Panc1 (cell line): ENCODE measurements around the gene SUCLG2. TPM values are rescaled to one million over a fixed set of nuclear protein-coding genes. Genes with fewer than 3 reads are reported as not detected.

Source experiments
- ATAC-seq: fragments of 200-7000 bp; cut with Tn5 transposase; 2 replicates; pipeline ENCODE4 v1.9.1; 2020; ENCODE audit warnings: mild to moderate bottlenecking, moderate library complexity
- BruUV-seq: library from RNA; stranded (reverse); fragments of 400-500 nt; replicated peaks from 2 replicates; lab custom pipeline; 2021; lab: Mats Ljungman, UMichigan
- CTCF ChIA-PET: fragments of 300-600 bp; sonication (Branson Sonifier 250); formaldehyde crosslinking; loops from one replicate; lab custom pipeline; 2022; ENCODE audit warnings: antibody characterized with exemption; lab: Charles Lee
- POLR2A ChIA-PET: fragments of 300-600 bp; sonication (Branson Sonifier 250); formaldehyde crosslinking; loops from one replicate; lab custom pipeline; 2022; ENCODE audit warnings: antibody characterized with exemption; lab: Charles Lee
- DNase-seq: peaks from one replicate; pipeline ENCODE4 v3.0.0-alpha.2; 2010; ENCODE audit warnings: low read depth, low spot score
- H3K27ac ChIP-seq: 2 replicates; pipeline ENCODE4 v1.5.1; 2011; ENCODE audit warnings: mild to moderate bottlenecking, low read length, inconsistent platforms
- H3K27me3 ChIP-seq: fragments of 200-500 bp; sonication (Bioruptor generic); 2 replicates; pipeline ENCODE4 v1.6.0; 2014; ENCODE audit warnings: low read length, inconsistent platforms; ENCODE audit not compliant: control insufficient read depth, insufficient read depth
- H3K36me3 ChIP-seq: fragments of 200-500 bp; sonication (Bioruptor generic); 2 replicates; pipeline ENCODE4 v1.5.1; 2014; ENCODE audit warnings: inconsistent platforms, mild to moderate bottlenecking, low read length, moderate library complexity; ENCODE audit not compliant: control insufficient read depth, insufficient read depth
- H3K4me1 ChIP-seq: 2 replicates; pipeline ENCODE4 v1.5.1; 2011; ENCODE audit warnings: inconsistent platforms, mild to moderate bottlenecking, low read length, moderate library complexity; ENCODE audit not compliant: control insufficient read depth, insufficient read depth
- H3K4me3 ChIP-seq, 2 experiments: 2 replicates each; pipeline ENCODE4 v1.5.1; 2011 to 2012; ENCODE audit warnings: low read depth in 2 of 2, low read length in 2 of 2, mild to moderate bottlenecking in 2 of 2, inconsistent platforms in 1 of 2, moderate library complexity in 1 of 2
- H3K9me3 ChIP-seq: fragments of 200-500 bp; sonication (Bioruptor generic); 2 replicates; pipeline ENCODE4 v1.5.1; 2014; ENCODE audit warnings: low read depth, mild to moderate bottlenecking, inconsistent platforms, low read length, moderate library complexity; ENCODE audit not compliant: control insufficient read depth, insufficient read depth
- CTCF ChIP-seq: fragments of 450-650 bp; IDR thresholded peaks from 2 replicates; pipeline ENCODE4 v1.5.1; 2017; ENCODE audit warnings: mild to moderate bottlenecking
- POLR2AphosphoS5 ChIP-seq: IDR thresholded peaks from 2 replicates; pipeline ENCODE4 v1.6.1; 2012; ENCODE audit warnings: mild to moderate bottlenecking, low read depth, low read length, moderate library complexity
- SIN3A ChIP-seq: IDR thresholded peaks from 2 replicates; pipeline ENCODE4 v1.6.1; 2012; ENCODE audit warnings: low read depth, mild to moderate bottlenecking, low read length, moderate library complexity, borderline replicate concordance; ENCODE audit not compliant: insufficient read depth
- TCF7L2 ChIP-seq: IDR thresholded peaks from 2 replicates; pipeline ENCODE4 v1.6.1; 2011; ENCODE audit warnings: mild to moderate bottlenecking, low read depth, low read length, inconsistent platforms
- in situ Hi-C: cut with HindIII; loops from 2 replicates; pipeline ENCODE4 v1.10.0; 2016; ENCODE audit warnings: low sequenced_read_pairs, low pct_unique_long_range_greater_than_20kb
- intact Hi-C: fragments of 100-400 bp; cut with micrococcal nuclease; formaldehyde crosslinking; loops from one replicate; pipeline ENCODE4 v1.10.0; 2022; ENCODE audit not compliant: unreplicated experiment
- total RNA-seq: library from RNA; stranded (reverse); gene quantifications from one replicate; pipeline ENCODE4 v1.2.1, GENCODE V29; 2021; ENCODE audit not compliant: unreplicated experiment
- TF ChIP-seq, protein P1 (sequence below), 2 experiments: IDR thresholded peaks; 2 replicates each; pipeline ENCODE4 v1.6.1; 2011 to 2012; ENCODE audit warnings: low read depth in 2 of 2, control low read depth in 1 of 2, low read length in 1 of 2, mild to moderate bottlenecking in 1 of 2, moderate library complexity in 1 of 2; ENCODE audit not compliant: insufficient read depth in 1 of 2

Gene SUCLG2
- total RNA-seq, 1 experiment from 2014 or later = 28.3 TPM

- no peaks in the 10 kb centered on the region for H3K4me1 ChIP-seq
- ChIA-PET CTCF (no interaction called here), POLR2A (no interaction called here)
- H3K27me3 ChIP-seq = no peaks in the 10 kb centered on the region
- no peak for TF ChIP-seq SIN3A
- no peak for TF ChIP-seq TCF7L2
- TF ChIP-seq POLR2AphosphoS5 = no peak
- TF ChIP-seq, protein P1, sequence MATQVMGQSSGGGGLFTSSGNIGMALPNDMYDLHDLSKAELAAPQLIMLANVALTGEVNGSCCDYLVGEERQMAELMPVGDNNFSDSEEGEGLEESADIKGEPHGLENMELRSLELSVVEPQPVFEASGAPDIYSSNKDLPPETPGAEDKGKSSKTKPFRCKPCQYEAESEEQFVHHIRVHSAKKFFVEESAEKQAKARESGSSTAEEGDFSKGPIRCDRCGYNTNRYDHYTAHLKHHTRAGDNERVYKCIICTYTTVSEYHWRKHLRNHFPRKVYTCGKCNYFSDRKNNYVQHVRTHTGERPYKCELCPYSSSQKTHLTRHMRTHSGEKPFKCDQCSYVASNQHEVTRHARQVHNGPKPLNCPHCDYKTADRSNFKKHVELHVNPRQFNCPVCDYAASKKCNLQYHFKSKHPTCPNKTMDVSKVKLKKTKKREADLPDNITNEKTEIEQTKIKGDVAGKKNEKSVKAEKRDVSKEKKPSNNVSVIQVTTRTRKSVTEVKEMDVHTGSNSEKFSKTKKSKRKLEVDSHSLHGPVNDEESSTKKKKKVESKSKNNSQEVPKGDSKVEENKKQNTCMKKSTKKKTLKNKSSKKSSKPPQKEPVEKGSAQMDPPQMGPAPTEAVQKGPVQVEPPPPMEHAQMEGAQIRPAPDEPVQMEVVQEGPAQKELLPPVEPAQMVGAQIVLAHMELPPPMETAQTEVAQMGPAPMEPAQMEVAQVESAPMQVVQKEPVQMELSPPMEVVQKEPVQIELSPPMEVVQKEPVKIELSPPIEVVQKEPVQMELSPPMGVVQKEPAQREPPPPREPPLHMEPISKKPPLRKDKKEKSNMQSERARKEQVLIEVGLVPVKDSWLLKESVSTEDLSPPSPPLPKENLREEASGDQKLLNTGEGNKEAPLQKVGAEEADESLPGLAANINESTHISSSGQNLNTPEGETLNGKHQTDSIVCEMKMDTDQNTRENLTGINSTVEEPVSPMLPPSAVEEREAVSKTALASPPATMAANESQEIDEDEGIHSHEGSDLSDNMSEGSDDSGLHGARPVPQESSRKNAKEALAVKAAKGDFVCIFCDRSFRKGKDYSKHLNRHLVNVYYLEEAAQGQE (IDR thresholded peaks at IDR 0.05; ENCODE audit: insufficient read depth in 1 of 2, low read depth in 2 of 2, low read length in 1 of 2) = no peak
- no peak for TF ChIP-seq CTCF
- H3K27ac ChIP-seq = no peak overlapping the region
- H3K36me3 ChIP-seq = no peaks in the 10 kb centered on the region
- in situ Hi-C loops (no loop called here), intact Hi-C loops (no loop called here)
- H3K9me3 ChIP-seq = no peaks in the 10 kb centered on the region
- ATAC-seq = no peak
- no peak overlapping the region for H3K4me3 ChIP-seq
- no peak for DNase-seq
- no TSS peak for BruUV-seq
These were observed 19.6 kb upstream of the SUCLG2 start for GRCh38 chr3:67674055-67674454.

- no peak for TF ChIP-seq TCF7L2
- TF ChIP-seq, protein P1 (IDR thresholded peaks at IDR 0.05; ENCODE audit: insufficient read depth in 1 of 2, low read depth in 2 of 2, low read length in 1 of 2) = no peak
- no peak for TF ChIP-seq POLR2AphosphoS5
- no peak for TF ChIP-seq CTCF
- no peak for TF ChIP-seq SIN3A
- POLR2A ChIA-PET = no interaction called here
- intact Hi-C loops = no loop called here
- CTCF ChIA-PET = no interaction called here
- Histone ChIP-seq H3K4me3 (no peak overlapping the region), H3K36me3 (no peaks in the 10 kb centered on the region), H3K27me3 (no peaks in the 10 kb centered on the region), H3K4me1 (no peaks in the 10 kb centered on the region), H3K9me3 (no peaks in the 10 kb centered on the region), H3K27ac (no peak overlapping the region)
- ATAC-seq (no peak), DNase-seq (no peak)
- in situ Hi-C loops = no loop called here
- BruUV-seq = no TSS peak
These were observed 8.3 kb upstream of the SUCLG2 start for GRCh38 chr3:67662733-67663132.
